Keratinocyte (primary cell): ENCODE results near the gene DDRGK1. TPM values are rescaled to one million over a fixed set of nuclear protein-coding genes. Genes with fewer than 3 reads are reported as not detected.

Experiments
- DNase-seq: peaks from one replicate; pipeline ENCODE4 v3.0.0-alpha.2; 2011; ENCODE audit warnings: low read depth, missing footprints, low spot score
- FAIRE-seq: peaks from 2 replicates; lab custom pipeline; 2011; peaks lifted over from hg19 to GRCh38; lab: Jason Lieb, UNC
- H2AFZ ChIP-seq: 2 replicates; pipeline ENCODE4 v1.6.0; 2012; ENCODE audit warnings: low read length, control low read depth, inconsistent platforms; ENCODE audit not compliant: control insufficient read depth
- H3K27ac ChIP-seq: 2 replicates; pipeline ENCODE4 v1.5.1; 2011; ENCODE audit warnings: low read length; ENCODE audit not compliant: control insufficient read depth, insufficient read depth
- H3K27me3 ChIP-seq: 3 replicates; pipeline ENCODE4 v1.6.0; 2011; ENCODE audit warnings: low read length; ENCODE audit not compliant: control insufficient read depth, insufficient read depth; ENCODE audit errors: extremely low read depth
- H3K36me3 ChIP-seq, 2 experiments: 2 replicates in 1 of 2; 3 replicates in 1 of 2; pipeline ENCODE4 v1.5.1; 2011; ENCODE audit warnings: low read length in 2 of 2, mild to moderate bottlenecking in 1 of 2; ENCODE audit not compliant: control insufficient read depth in 2 of 2, insufficient read depth in 2 of 2; ENCODE audit errors: extremely low read depth in 1 of 2
- H3K4me1 ChIP-seq: 3 replicates; pipeline ENCODE4 v1.5.1; 2011; ENCODE audit warnings: low read length; ENCODE audit not compliant: control insufficient read depth, insufficient read depth; ENCODE audit errors: extremely low read depth
- H3K4me2 ChIP-seq: 3 replicates; pipeline ENCODE4 v1.6.0; 2011; ENCODE audit warnings: low read depth, low read length; ENCODE audit not compliant: control insufficient read depth, insufficient read depth; ENCODE audit errors: extremely low read depth
- H3K4me3 ChIP-seq, 3 experiments: fragments of 200-600 bp in 1 of 3; sonication (generic) in 1 of 3; 2 replicates in 2 of 3; 3 replicates in 1 of 3; pipeline ENCODE4 v1.5.1; 2011 to 2016; ENCODE audit warnings: low read length in 3 of 3, mild to moderate bottlenecking in 3 of 3, control low read depth in 2 of 3, inconsistent platforms in 1 of 3, low read depth in 1 of 3, mixed read lengths in 1 of 3, mixed run types in 1 of 3, moderate library complexity in 1 of 3; ENCODE audit not compliant: control insufficient read depth in 2 of 3, insufficient read depth in 2 of 3; ENCODE audit errors: extremely low read depth in 1 of 3
- H3K79me2 ChIP-seq: 2 replicates; pipeline ENCODE4 v1.6.0; 2012; ENCODE audit warnings: low read length; ENCODE audit not compliant: control insufficient read depth, insufficient read depth
- H3K9ac ChIP-seq: 3 replicates; pipeline ENCODE4 v1.6.0; 2011; ENCODE audit warnings: low read length; ENCODE audit not compliant: control insufficient read depth, insufficient read depth; ENCODE audit errors: extremely low read depth
- H3K9me1 ChIP-seq: 3 replicates; pipeline ENCODE4 v1.6.0; 2011; ENCODE audit warnings: low read length; ENCODE audit not compliant: control insufficient read depth, insufficient read depth; ENCODE audit errors: extremely low read depth
- H3K9me3 ChIP-seq: 2 replicates; pipeline ENCODE4 v1.5.1; 2012; ENCODE audit warnings: low read depth, low read length; ENCODE audit not compliant: control insufficient read depth
- H4K20me1 ChIP-seq: 3 replicates; pipeline ENCODE4 v1.6.0; 2011; ENCODE audit warnings: low read length; ENCODE audit not compliant: control insufficient read depth, insufficient read depth; ENCODE audit errors: extremely low read depth
- EZH2 ChIP-seq: IDR thresholded peaks from one replicate; pipeline ENCODE4 v1.6.1; 2012; ENCODE audit warnings: inconsistent platforms, mild to moderate bottlenecking, low read length, moderate library complexity
- dilution Hi-C: fragments of 300-500 bp; cut with MboI; formaldehyde crosslinking; loops from one replicate; pipeline ENCODE4 v1.7.0; 2020; ENCODE audit warnings: low sequenced_read_pairs; ENCODE audit not compliant: extremely low pct_ligation_motif_present
- polyA plus RNA-seq, 5 experiments: library from polyadenylated mRNA; depleted of rRNA in 3 of 5; stranded (reverse) in 3 of 5; stranded (forward) in 1 of 5; unstranded in 1 of 5; fragments of >200 nt; gene quantifications; 1 replicate in 1 of 5; 2 replicates in 3 of 5; 3 replicates in 1 of 5; pipeline versions ENCODE4 v1.2.1 to v1.2.3, GENCODE V29; 2011 to 2012; ENCODE audit warnings: missing spikeins in 2 of 5, low read depth in 1 of 5, low replicate concordance in 1 of 5
- TF ChIP-seq, protein P1 (sequence below), 3 experiments: IDR thresholded peaks in 1 of 3; conservative IDR thresholded peaks in 1 of 3; optimal IDR thresholded peaks in 1 of 3; 2 replicates in 2 of 3; 3 replicates in 1 of 3; pipeline versions ENCODE3 to v1.5.1; 2011; ENCODE audit warnings: low read length in 3 of 3, mild to moderate bottlenecking in 3 of 3, moderate library complexity in 2 of 3, control low read depth in 1 of 3, inconsistent platforms in 1 of 3; ENCODE audit not compliant: insufficient read depth in 2 of 3; ENCODE audit errors: extremely low read depth in 1 of 3

The DDRGK1 gene
- polyA plus RNA-seq, 1 donor (not counting 4 experiments of a cell fraction or from before 2014, with no cell fraction given): 32.2 TPM

DNA sequence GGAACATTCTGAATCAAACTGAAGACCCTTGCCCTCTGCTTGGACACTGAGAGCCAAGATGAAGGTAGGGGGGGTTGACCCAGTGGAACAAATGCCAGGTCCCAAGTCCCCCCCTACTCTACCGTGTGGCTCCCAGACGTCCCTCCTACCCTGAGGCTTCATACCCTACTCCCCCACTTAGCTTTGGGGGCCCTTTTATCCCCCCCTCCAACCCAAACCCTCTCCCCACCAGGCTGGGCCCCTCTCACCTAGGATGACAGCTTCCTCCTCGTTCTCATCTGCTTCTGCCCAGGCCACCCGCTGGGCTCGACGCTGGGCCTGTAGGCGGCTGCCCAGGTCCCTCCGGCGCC lies 1.5 kb downstream of the DDRGK1 start:
- dilution Hi-C loops: no loop called here
- DNase-seq (no peak), FAIRE-seq (no peak)
- Histone ChIP-seq H2AFZ (peak overlapping the region; percentile 96), H3K9me3 (no peaks in the 10 kb centered on the region), H3K79me2 (peaks cover 24% of the 10 kb centered on the region), H3K4me1 (peaks cover 15% of the 10 kb centered on the region), H3K27me3 (no peaks in the 10 kb centered on the region), H3K4me2 (peak overlapping the region; percentile 98), H3K36me3 (peaks cover 12 to 24% of the 10 kb centered on the region in 2 experiments), H3K27ac (peak overlapping the region; percentile 76), H3K9ac (peak overlapping the region; percentile 81), H4K20me1 (no peaks in the 10 kb centered on the region), H3K9me1 (no peaks in the 10 kb centered on the region), H3K4me3 (peak overlapping the region; percentile 85 to 96 (median 94))
- TF ChIP-seq, protein P1, sequence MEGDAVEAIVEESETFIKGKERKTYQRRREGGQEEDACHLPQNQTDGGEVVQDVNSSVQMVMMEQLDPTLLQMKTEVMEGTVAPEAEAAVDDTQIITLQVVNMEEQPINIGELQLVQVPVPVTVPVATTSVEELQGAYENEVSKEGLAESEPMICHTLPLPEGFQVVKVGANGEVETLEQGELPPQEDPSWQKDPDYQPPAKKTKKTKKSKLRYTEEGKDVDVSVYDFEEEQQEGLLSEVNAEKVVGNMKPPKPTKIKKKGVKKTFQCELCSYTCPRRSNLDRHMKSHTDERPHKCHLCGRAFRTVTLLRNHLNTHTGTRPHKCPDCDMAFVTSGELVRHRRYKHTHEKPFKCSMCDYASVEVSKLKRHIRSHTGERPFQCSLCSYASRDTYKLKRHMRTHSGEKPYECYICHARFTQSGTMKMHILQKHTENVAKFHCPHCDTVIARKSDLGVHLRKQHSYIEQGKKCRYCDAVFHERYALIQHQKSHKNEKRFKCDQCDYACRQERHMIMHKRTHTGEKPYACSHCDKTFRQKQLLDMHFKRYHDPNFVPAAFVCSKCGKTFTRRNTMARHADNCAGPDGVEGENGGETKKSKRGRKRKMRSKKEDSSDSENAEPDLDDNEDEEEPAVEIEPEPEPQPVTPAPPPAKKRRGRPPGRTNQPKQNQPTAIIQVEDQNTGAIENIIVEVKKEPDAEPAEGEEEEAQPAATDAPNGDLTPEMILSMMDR (optimal IDR thresholded peaks at IDR 0.05 in 1 of 3, IDR thresholded peaks at IDR 0.05 in 1 of 3, conservative IDR thresholded peaks at IDR 0.05 in 1 of 3; ENCODE audit: extremely low read depth in 1 of 3, insufficient read depth in 2 of 3, low read length in 3 of 3): no peak

DNA sequence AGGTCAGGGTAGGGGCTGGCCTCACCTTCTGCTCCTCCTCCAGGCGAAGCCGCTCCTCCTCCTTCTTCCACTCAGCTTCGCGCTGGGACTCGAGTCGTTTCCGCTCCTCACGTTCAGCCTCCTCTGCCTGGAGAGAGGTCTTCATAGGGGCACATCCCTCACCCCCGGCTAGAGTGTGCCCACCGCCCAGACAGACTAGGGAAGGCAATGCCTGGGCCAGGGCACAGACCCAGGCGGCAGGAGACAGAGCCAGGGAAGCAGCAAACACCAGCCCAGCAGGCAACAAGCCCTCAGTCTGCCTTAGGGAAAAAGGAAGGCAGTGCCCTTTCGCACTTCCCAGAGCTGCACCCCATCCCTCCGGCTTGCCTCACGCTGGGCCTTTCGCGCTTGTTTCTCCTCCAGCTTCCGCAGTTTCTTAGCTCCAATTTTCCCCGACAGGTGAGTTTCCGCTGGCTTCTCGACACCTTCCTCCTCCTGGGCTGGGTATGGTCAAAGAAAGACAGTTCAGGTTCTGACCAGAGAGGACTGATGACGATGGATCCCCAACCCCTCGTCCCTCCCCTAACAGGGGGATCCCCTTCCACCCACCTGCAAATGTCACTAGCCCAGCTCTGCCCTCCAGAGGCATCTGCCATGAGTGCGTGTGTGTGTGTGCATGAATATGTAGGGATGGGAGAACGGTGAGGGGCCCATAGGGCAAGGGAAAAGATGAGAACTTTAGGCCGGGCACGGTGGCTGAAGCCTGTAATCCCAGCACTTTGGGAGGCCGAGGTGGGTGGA lies 4.3 kb downstream of the DDRGK1 start:
- no peak overlapping the region for H3K27ac ChIP-seq
- peaks cover 14% of the 10 kb centered on the region for H3K4me1 ChIP-seq
- peaks cover 17 to 31% of the 10 kb centered on the region in 2 experiments for H3K36me3 ChIP-seq
- no peaks in the 10 kb centered on the region for H4K20me1 ChIP-seq
- FAIRE-seq (no peak), DNase-seq (no peak)
- H3K9ac ChIP-seq: no peak overlapping the region
- H3K27me3 ChIP-seq: no peaks in the 10 kb centered on the region
- H3K4me2 ChIP-seq: no peak overlapping the region
- dilution Hi-C loops: no loop called here
- TF ChIP-seq, protein P1 (optimal IDR thresholded peaks at IDR 0.05 in 1 of 3, IDR thresholded peaks at IDR 0.05 in 1 of 3, conservative IDR thresholded peaks at IDR 0.05 in 1 of 3; ENCODE audit: extremely low read depth in 1 of 3, insufficient read depth in 2 of 3, low read length in 3 of 3): no peak
- no peak for TF ChIP-seq EZH2
- no peaks in the 10 kb centered on the region for H3K9me3 ChIP-seq
- H3K79me2 ChIP-seq: peaks cover 24% of the 10 kb centered on the region
- H3K9me1 ChIP-seq: no peaks in the 10 kb centered on the region
- no peak overlapping the region for H3K4me3 ChIP-seq
- H2AFZ ChIP-seq: no peak overlapping the region
